Lung (tissue), 12 donors: ENCODE data around the gene REC8. TPM values are rescaled to one million over a fixed set of nuclear protein-coding genes. Genes with fewer than 3 reads are reported as not detected.

Source experiments
- ATAC-seq: fragments of 200-7000 bp; cut with Tn5 transposase; one replicate; pipeline ENCODE4 v1.9.1; 2020; ENCODE audit warnings: moderate number of reproducible peaks; ENCODE audit not compliant: insufficient read depth, low FRiP score
- DNase-seq, 3 donors: peaks; one replicate each; pipeline ENCODE4 v3.0.0-alpha.2; 2013 to 2017
- H3K27ac ChIP-seq, 2 donors: one replicate each; pipeline ENCODE4 v1.5.1; 2013; ENCODE audit warnings: mild to moderate bottlenecking in 2 of 2, moderate library complexity in 2 of 2, control low read depth in 1 of 2, inconsistent platforms in 1 of 2, low read depth in 1 of 2, low read length in 1 of 2
- H3K27me3 ChIP-seq, 3 donors: one replicate each; pipeline ENCODE4 v1.5.1; 2013; ENCODE audit warnings: low read length in 2 of 3; ENCODE audit not compliant: control insufficient read depth in 3 of 3, insufficient read depth in 3 of 3
- H3K36me3 ChIP-seq, 4 donors: one replicate each; pipeline ENCODE4 v1.5.1; 2013; ENCODE audit warnings: low read length in 4 of 4, mild to moderate bottlenecking in 1 of 4, moderate library complexity in 1 of 4; ENCODE audit not compliant: control insufficient read depth in 4 of 4, insufficient read depth in 4 of 4
- H3K4me1 ChIP-seq, 5 donors: one replicate each; pipeline ENCODE4 v1.5.1; 2013; ENCODE audit warnings: low read length in 5 of 5, mild to moderate bottlenecking in 2 of 5, moderate library complexity in 1 of 5; ENCODE audit not compliant: control insufficient read depth in 5 of 5, insufficient read depth in 5 of 5
- H3K4me3 ChIP-seq: one replicate; pipeline ENCODE4 v1.5.1; 2013; ENCODE audit warnings: mild to moderate bottlenecking, control low read depth, moderate library complexity
- H3K9ac ChIP-seq, 2 donors: one replicate each; pipeline ENCODE4 v1.5.1; 2013; ENCODE audit warnings: low read length in 2 of 2, control low read depth in 1 of 2; ENCODE audit not compliant: insufficient read depth in 1 of 2
- H3K9me3 ChIP-seq, 4 donors: one replicate each; pipeline ENCODE4 v1.5.1; 2013; ENCODE audit warnings: low read length in 3 of 4, mild to moderate bottlenecking in 1 of 4, moderate library complexity in 1 of 4; ENCODE audit not compliant: control insufficient read depth in 4 of 4, insufficient read depth in 3 of 4
- WGBS, 2 donors: extraction: QIAGEN DNeasy Blood & Tissue Kit; methylation state at CpG; one replicate each; pipeline ENCODE4 v1.1.7; 2013; 5-methylcytosine and 5-hydroxymethylcytosine counted together
- polyA plus RNA-seq, 2 donors: library from polyadenylated mRNA; stranded (reverse); fragments of 200-250 nt; gene quantifications; one replicate each; pipeline ENCODE4 v1.2.1, GENCODE V29; 2013
- total RNA-seq, 2 donors: library from RNA; depleted of rRNA in 1 of 2; stranded (reverse); fragments of >200 nt in 1 of 2; gene quantifications; one replicate each; pipeline ENCODE4 v1.2.1, GENCODE V29; 2014 to 2021
- TF ChIP-seq, protein P1 (sequence below): IDR thresholded peaks from 2 replicates; pipeline ENCODE4 v1.5.1; 2012; ENCODE audit warnings: mild to moderate bottlenecking; ENCODE audit errors: control extremely low read depth, extremely low read depth
- donor health status: control.
- donor health status: control.
- donor health status: Bipolar disorder and iron deficiency.
- donor health status: healthy.
- donor health status: DM: yes; HTN: yes; CAD: no.

Gene REC8
- total and polyA plus RNA-seq, 4 donors = 13.3 to 48.1 (median 29.5) TPM

DNA sequence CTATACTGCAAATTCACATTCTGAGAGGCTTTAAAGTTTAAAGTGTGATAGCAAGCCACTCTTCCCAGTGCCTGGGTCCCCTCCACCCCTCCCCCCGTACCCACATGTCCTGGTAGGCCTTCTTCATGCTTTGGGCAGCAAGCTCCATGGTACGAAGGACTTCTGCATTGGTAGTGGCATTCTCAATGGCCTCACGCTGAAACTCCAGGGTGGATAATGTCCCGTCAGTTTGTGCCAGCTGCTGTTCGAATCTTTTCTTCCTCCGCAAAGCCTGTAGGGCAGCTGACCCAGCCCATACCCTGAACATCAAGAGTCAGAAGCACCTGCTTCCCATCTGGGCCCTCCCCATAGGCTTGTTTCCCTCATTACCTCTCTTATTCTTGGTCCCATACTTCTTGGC is 39.4 kb downstream of the REC8 start:
- H3K27me3 ChIP-seq = no peaks in the 10 kb centered on the region
- no peak overlapping the region for H3K9ac ChIP-seq
- H3K4me3 ChIP-seq = no peak overlapping the region
- WGBS, 2 donors = 94 to 97% methylated on average over 6 of the region's 6 CpGs
- TF ChIP-seq, protein P1, sequence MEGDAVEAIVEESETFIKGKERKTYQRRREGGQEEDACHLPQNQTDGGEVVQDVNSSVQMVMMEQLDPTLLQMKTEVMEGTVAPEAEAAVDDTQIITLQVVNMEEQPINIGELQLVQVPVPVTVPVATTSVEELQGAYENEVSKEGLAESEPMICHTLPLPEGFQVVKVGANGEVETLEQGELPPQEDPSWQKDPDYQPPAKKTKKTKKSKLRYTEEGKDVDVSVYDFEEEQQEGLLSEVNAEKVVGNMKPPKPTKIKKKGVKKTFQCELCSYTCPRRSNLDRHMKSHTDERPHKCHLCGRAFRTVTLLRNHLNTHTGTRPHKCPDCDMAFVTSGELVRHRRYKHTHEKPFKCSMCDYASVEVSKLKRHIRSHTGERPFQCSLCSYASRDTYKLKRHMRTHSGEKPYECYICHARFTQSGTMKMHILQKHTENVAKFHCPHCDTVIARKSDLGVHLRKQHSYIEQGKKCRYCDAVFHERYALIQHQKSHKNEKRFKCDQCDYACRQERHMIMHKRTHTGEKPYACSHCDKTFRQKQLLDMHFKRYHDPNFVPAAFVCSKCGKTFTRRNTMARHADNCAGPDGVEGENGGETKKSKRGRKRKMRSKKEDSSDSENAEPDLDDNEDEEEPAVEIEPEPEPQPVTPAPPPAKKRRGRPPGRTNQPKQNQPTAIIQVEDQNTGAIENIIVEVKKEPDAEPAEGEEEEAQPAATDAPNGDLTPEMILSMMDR = no peak
- H3K9me3 ChIP-seq = no peaks in the 10 kb centered on the region
- no peak overlapping the region for H3K27ac ChIP-seq
- peaks cover 0 to 8% (median 4%) of the 10 kb centered on the region in 5 donors for H3K4me1 ChIP-seq
- DNase-seq (no peak), ATAC-seq (no peak)
- H3K36me3 ChIP-seq = peaks cover 7 to 38% (median 36%) of the 10 kb centered on the region in 4 donors

DNA sequence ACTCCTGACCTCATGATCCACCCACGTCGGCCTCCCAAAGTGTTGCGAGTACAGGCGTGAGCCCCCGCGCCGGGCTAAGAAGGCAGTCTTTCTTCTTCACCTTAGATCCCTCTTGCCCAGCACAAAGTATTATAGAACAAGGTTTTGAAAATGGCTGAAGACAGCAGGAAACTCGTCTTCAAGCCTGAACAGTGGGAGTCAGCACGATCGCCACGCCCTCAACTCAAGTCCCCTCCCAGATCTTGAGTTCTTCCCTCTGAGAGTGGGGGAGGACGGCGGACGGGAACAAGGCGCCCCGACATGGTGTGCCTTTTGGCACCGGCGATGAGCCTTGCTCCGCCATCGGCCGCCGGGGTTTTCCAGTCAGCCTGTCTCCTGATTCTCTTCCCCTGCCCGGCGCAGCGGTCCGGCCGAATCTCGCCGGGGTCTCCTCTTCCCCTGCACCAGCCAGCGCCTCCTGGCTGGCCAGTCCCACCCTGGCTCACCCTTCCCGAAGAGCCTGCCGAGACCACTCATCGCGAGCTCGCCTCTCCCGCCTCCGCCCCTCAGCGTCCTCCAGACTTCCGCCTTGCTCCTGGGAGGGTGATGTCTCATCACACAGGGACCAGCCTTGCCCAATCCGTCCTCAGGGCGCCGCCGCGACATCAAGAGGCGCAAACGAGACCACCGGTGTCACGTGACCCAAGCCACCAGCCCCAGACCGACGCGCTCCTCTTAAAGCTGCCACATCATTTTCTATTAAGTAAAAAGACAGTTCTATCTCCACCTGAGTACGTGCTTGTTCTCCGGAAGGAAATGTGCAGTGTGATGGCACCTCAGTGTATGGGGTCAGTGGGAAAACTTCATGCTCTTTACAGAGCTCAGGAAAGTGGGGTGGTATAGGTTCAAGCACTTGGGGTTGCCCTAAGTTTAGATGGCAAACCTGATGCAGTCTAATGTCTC is 41.3 kb downstream of the REC8 start, which contains the start of gene CHMP4A:
CHMP4A (minus strand) TSS at position 565 of the 942 bp plus-strand sequence; CDS start at position 516, 49 bp downstream.
- peak; percentile 98 to 99 (median 99) for DNase-seq
- Histone ChIP-seq H3K27ac (peak within 1 kb of the TSS; percentile 98 to 99), H3K9ac (peak within 1 kb of the TSS; percentile 76 to 95), H3K4me1 (peaks cover 0 to 8% (median 4%) of the 10 kb centered on the region in 5 donors), H3K4me3 (peak within 1 kb of the TSS; percentile 76), H3K27me3 (no peaks in the 10 kb centered on the region), H3K36me3 (peaks cover 7 to 24% (median 21%) of the 10 kb centered on the region in 4 donors), H3K9me3 (no peaks in the 10 kb centered on the region)
- TF ChIP-seq, protein P1 = no peak
- peak; percentile 89 for ATAC-seq
- 1% methylated on average over 50 to 53 of the region's 53 CpGs for WGBS, 2 donors

DNA sequence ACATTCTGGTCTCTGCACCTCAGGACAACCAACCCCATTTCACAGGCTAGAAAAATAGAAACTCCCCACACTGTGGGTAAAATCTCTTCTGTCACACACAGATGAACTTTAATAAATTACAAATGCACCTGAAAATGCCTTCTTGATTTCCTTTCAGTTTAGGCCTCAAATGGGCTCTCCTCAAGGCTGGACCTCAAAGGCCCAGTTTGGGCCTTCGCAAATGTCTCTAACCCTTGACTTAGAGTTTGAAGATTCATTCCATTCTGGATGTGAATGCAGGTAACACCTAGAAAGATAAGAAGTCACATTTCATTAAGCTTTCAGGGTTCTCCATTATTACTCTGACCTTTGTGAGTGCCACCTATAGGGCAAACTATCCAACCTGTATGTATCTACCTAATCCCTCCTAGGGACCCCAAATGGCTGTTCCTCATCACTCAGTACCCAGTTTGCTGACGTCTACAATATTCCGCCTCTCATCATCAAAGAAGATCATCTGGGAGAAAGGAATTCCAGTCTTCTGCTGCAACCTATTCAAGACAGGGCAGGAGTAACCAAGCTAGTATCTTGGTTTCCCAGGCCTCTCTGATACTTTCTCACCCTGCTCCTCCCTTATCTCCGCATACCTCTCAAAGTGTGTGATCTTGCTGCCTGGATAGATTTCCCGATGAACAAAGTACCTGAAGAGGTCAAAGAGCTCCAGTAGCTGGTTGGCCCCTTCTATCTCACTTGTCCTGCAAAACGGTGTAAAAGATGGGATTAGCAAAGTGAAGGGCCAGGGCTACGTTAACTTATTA is 42.2 kb downstream of the REC8 start:
- no peak for DNase-seq
- TF ChIP-seq, protein P1 = no peak

More for the DNA sequence above, 42.2 kb downstream of the REC8 start:
- H3K27me3 ChIP-seq = no peaks in the 10 kb centered on the region
- H3K4me1 ChIP-seq = peaks cover 0 to 8% (median 4%) of the 10 kb centered on the region in 5 donors
- H3K27ac ChIP-seq = peak overlapping the region; percentile 92 to 99
- no peak for ATAC-seq
- H3K9me3 ChIP-seq = no peaks in the 10 kb centered on the region
- WGBS, 2 donors = 91 to 97% methylated on average over 7 of the region's 7 CpGs
- peak overlapping the region in 1 of 2 donors; percentile 2 for H3K9ac ChIP-seq
- H3K36me3 ChIP-seq = peaks cover 7 to 22% (median 21%) of the 10 kb centered on the region in 4 donors
- no peak overlapping the region for H3K4me3 ChIP-seq
